GM18861 (cell line): ENCODE results near the gene CDC42BPG.

Experiments used
- ATAC-seq: cut with Tn5 transposase; IDR thresholded peaks from one replicate; pipeline ENCODE4 v1.9.1; 2021; ENCODE audit not compliant: unreplicated experiment

CDC42BPG gene

DNA sequence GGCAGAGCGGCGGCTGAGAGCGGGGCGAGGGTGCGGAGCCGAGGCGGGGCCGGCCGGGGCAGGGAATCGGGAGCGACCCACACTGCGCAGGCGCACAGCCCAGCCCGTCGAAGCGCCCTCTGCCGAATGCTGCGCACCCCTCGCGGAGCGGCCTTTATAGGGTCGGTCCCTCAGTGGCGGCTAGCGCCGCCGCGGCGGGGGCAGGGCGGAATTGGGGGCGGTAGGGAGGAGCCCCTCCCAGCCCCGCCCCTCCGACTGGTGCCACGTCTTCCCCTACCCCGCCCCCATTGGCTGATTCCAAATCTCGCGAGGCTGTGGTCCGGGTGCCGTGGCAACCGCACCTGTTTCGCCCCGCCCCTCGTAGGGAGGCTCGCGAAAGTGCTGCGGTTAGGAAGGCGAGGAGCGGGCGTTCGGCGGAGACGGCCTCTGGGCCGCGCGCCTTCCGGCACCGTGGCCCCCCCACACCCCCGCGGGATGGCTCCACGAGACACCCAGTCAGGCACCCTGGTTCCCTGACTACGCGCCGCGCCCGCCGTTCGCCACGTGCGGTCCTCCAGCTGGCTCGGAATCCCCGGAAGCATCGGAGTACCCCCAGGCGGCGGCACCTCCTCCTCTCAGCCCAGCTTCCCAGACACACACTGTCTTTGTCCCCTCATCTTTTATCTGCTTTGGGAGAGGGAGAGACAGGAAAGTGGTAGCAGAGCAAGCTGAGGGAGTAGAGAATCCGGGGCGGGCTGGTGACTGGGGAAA lies 34.2 kb upstream of the CDC42BPG start, which contains the start of gene EHD1:
Gene EHD1 (minus strand): TSS at position 128 of the 750 bp plus-strand sequence. CDS start 157 bp downstream, outside the sequence.
- peak; percentile 63 for ATAC-seq

DNA sequence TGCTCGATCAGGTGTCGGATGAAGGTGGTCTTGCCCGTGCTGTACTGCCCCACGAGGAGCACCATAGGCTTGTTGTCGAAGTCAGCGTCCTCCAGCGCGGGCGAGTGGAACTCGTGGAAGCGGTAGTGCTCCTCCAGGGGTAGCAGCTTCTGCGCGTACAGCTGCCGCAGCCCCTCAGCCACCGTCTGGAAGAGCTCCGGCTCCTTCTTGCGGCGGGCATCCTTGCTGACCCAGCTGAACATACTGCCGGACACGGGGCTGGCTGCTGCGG lies 33.7 kb upstream of the CDC42BPG start:
- no peak for ATAC-seq

DNA sequence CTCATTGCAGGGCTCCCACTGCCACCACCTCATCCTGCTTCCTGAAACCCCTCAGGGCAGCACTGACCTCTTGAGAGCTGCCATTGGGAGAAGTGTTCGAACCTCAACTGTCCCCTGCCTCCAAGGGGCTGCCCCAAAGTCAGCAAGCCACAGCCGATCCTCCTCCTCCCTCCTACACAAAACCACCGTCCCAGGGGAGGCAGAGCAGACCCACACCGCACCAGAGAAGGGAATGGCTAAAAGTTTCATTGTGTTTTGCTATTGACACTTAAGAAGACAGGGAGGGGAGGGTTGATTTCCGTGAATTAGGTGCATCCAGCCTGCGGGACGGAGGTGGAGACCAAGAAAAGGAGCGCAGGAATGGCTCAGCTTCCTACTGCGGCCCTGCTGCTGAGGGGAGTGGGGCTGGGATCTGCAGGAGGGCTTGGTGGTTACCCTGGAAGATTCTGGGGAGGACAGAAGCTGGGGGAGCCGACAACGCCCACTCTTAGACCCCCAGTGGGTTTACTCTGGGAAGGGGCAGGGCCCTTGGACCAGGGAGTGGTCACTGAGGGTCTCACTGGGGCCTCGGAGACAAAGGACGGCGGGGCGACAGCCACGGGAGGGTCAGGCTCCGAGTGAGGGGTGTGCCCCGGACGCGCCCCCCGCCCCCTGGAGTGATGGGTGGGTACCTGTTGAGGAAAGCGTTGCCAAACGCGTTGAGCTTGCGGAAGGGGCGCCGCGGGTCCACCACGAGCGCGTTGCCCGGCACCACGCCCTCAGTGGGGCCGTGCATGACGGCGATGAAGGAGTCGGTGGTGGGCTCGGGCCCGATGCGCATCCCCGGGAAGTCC lies 33.2 kb upstream of the CDC42BPG start:
- ATAC-seq: peak; percentile 3

DNA sequence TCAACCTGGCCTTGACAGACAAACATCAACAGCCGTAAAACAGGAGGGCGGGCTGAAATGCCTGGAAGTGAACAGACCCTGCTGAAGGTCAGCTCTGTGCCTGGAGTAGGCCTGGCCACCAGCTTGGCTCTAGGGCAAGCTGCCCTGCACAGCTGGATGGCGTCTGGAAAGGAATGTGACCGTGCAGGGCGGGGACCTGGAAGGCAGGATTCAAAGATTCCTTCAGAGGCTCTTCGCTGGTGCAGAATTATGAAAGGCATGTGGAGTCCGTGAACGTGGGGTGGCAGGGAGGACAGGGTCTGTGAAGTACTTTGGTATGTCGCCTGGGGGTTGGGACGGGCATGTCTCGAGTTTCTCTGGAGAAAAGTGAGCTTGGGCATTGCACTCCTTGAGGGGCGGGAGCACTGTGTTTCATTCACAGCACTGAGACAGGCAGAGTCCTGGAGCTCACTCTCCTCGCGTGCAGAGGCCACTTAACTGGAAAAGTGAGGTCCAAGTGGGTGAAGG lies 32.4 kb upstream of the CDC42BPG start:
- no peak for ATAC-seq

DNA sequence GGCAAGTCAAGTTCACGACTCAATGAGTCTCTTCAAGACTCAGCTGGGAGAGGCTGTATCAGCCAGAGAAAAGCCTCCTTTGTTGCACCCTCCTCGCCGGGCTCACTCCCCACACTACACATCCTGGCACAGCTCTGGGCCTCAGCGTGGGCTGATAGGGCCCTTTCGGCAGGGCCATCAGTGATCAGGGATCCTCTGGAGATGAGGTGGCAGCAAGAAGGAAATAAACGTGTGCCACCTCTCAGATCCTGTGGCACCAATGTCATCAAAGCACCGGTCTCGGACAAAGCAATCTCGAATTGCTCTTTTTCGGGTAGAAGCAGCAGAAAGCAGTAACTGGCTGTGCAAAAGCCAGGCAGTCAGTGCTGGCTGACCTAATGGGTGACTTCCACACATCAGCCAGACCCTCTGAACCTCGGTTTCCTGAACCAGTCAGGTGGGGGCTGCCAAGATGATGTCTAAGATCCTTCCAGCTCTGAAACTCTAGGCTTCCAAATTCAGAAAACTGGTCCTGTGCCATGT lies 31.8 kb upstream of the CDC42BPG start:
- no peak for ATAC-seq

DNA sequence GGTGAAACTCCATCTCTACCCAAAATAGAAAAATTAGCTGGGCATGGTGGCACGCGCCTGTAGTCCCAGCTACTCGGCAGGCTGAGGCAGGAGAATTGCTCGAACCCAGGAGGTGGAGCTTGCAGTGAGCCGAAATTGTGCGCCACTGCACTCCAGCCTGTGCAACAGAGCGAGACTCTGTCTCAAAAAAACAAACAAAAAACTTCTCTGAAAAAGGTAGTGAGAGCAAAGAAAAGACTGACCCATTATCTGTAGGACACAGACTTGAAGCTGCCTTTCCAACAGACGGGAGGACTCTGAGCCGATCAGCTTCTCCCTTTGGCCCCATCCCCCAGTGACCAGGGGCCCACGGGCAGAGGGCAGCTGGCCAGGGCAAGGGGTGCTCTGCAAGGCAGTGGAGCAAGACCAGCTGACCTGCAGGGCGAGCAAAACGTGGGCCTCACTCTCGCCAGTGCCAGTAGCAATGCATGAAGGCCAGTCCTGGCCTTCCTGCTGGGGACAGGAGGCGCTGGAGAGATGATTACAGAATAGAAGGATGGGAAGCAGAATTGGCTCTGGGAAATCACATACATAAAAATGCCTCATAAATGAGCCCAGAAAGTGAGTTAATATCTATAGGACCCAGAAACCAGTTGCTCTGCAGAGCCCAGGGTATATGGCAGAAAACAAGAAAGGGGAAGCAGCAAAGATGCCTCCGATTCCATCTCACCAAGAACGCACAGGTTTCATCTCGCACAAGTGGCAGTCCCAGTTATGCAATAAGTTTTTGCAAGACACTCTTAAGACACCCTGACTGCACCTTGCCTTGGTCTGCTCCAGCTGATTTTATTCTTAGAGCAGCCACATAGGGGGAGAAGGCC lies 31.1 kb upstream of the CDC42BPG start:
- ATAC-seq: no peak

DNA sequence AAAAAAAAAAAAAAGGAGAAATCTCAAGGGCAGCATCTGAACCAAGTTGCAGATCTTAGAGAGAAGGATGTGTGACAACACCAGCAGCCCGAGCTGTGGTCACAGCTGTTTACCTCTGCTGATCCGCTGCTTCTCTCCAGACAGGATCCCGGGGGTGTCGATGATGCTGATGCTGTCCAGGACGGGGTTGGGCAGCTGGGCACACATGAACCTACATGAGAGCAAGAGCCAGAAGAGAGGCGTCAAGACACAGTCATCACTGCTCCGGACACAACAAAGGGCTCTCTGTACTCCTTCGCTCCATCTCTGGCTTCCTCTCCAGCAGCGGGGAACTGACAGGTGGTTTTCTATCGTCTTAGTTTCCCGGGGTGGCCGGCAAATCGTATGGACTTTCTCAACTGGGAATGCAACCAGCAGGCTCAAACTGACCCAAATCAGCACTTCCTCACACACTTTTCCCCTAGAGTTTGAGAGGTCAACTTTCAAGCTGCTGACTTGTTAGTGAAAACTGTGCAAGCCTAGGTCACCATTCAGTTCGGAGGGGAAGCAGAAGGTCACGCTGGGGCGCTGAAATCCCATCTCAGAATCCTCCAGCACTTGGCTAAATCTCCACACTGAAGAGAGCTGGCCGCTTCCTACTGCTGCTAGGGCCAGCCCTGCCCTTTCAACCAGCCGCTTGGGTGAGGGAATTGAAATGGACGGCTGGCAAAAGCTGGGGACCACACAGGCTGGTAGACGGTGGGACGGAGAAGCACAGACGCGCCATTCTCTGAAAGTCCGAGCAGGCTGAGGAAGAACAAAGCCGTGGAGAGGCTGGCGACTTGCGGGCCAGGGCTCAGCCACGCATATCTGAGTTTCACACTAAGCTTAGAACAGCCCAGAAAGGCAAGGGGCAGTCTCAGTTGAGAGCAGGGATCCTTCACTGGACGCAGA lies 30.1 kb upstream of the CDC42BPG start:
- no peak for ATAC-seq

DNA sequence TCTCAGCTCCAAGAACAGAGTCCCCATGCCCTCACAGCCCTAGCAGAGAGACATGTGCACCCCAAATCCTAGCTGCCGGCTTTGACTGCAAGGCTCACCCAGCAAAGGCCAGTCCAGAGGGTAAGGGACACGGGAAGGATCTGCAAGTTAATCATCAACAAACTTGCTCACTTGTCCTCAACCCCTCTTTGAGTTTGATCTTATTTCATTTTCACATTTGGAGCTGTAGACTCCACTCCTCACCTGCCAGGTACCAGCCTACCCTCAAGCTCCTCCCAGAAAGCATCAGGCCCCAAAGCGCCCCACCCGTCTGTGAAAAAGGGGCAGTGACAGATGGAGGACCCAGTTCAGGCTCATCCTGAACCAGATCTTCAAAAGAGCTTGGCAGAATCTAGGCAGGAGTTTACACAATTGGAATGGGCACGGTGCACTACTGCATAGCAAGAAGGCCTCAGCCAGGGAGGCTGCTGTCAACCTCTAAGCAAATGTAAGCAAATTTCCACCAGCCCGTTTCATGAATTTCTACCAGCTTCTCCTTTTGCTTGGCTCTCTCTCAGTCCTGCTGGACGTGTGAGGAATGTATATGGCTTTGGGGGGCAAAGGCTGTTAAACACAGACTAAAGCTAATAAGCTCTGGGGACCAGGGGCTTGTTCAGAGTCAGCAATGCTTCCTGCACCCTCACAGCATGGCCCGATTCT lies 28.5 kb upstream of the CDC42BPG start:
- no peak for ATAC-seq

DNA sequence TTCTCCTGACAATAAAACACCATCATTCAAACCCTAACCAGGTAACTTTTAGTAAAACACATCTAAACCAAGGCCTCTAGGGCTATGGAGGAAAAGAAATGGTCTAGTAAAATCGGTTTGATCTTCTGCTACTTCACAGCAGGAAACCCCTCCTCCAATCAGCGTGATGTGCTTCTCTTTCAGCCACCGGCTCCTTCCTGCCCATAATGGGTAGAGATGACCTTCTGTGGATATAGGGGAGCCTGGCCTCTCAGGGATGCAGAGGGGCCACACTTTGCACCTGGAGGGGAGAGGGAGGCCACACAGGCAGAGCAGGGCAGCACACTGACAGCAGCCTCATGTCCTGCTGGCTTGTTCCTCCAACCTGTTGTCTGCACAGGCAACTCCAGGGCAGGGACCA lies 27.0 kb upstream of the CDC42BPG start:
- no peak for ATAC-seq

DNA sequence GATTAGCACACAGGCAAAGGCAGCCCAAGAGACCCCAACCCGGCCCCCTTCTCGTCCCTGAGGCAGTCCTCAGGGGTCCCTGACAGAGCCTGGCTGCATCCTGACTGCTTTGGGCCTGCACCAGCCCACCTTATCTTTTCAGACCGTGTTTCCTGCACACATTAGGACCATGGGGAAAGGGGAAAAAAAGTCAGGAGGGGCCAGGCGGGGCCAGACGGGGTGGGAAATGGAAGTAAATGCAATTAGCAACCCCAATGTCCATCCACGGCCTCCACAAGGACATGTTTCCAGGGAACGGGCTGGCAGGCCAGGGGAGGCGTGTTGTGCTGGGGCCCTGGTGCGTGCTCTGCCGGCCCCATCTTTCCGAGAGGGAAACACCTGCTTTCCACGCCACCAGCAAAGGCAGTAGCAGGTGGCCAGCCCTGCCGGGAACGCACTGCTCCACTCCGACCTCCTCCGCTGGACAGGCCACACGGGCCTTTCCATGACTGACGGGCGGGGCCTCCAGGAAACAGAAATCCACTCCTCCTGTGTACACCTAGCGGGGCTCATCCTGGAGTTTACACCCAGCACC lies 26.5 kb upstream of the CDC42BPG start:
- no peak for ATAC-seq

DNA sequence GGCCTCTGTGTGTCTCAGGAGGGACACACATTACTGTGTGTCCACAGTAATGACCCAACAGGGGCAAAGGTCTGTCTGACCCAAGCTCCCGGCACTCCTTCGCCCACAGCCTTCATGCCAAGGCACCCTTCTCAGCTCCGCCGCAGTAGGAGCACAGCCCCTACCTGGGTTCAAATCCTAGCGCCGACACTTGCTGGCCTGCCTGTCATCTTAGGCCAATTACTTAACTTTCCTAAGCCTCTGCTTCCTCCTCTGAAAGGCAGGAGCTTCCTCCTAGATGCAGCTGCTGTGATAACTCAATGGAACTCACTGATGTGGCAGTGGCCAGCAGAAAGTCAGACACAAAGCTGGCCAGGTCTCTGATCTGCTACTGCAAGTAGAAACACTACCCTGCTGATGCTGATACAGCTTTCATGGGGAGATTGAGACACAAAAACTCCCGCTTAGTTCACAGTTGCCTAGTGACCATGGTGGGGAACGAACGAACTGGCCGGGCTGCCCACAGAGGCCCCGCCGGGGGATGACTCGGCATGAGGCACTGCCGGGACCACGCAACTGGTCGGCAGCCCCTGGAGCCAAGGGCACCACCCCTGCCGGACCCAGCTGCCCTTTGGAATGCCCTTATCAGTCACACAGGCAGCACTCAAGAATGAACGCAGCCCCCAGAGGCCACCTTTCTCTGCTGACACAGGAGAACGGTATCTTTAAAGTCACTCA lies 25.9 kb upstream of the CDC42BPG start:
- ATAC-seq: no peak

DNA sequence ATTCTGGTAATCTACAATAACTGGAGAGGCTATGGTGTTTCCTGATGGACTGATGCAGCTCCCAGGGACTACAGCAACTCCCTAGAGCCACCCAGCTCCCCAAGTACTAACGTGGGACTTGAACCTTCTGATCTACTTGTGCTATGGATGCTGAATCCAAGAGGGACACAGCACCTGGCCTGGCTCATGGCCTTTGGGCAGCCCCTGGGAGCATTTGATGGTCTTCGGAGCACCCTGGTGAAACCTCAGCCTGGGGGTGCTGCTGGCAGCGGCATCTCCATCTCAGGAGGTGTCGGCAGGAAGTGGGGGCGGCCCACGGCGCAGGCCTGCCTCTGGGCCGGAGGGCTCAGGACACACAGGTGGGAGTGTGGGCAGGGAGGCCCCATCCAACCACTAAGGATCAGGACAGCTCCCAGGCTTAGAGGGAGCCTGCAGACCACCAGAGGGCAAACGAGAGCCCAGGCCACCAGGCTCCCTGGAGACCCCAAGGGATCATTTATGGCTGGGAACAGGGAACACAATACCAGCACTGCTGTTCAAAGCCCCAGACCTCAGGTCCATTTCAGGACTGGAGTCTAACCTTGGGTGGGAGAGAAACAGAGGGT lies 25.2 kb upstream of the CDC42BPG start:
- ATAC-seq: no peak

DNA sequence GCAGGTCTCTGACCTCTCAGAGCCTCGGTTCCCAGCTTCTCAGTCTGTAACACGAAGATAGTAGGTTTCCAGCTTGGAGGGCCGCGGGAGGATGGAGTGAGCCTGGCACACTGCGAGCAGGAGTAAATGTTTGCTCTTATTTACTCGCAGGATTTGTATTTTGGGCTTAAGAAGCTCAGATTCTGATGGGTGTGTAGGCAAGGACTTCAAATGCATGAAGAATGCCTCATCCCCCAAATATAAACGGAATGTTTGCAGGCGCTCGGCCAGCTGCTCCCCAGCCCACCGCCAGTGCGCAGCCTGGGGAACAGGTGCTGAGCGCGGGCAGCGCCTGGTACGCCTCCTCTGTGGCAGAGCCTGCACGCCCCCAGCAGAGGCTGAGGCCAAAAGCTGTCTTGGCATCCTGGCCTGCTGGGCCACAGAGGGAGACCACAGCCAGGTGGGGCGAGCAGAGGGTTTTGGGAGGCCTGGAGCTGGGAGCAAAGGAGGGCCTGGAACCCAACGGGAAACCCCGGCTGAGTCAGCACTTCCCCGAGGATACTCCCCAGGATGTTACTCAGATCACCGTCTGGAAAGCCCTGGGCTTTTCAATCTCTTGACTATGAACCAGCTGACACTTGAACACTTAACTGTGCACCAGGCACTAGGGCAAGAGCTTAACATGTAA lies 24.6 kb upstream of the CDC42BPG start:
- no peak for ATAC-seq

DNA sequence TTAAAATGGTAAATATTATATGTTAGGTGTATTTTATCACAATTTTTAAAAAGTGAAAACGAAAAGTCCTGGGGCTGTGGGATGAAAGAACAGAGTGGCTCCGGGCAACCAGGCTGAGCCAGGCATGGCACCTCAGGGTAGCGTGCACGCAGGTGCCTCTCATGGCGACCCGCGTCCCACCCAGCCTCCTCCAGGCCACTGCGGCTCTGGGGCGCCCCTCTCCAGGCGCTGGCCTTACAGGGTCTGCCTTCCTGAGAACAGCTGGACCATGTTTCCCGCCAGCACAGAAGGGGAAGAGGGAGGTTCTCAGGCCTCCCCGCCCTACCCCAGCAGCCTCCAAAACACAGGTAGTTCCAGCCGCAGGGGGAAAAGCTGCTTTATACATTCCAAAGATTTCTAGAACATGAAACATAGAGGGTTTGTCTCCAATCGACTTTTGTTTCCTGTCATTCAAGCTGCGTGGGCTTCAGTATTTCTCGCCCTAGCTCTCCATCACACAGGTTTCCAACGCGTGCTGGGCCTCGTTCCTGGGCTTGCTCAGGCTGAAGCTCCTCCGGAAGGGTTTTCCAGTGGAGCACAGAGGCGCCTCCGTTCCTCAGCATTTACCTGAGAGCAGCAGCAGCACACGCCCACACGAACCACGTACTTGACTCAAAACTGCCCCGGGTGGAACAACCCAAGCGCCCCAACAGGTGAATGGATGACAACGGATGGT lies 23.5 kb upstream of the CDC42BPG start:
- ATAC-seq: no peak

DNA sequence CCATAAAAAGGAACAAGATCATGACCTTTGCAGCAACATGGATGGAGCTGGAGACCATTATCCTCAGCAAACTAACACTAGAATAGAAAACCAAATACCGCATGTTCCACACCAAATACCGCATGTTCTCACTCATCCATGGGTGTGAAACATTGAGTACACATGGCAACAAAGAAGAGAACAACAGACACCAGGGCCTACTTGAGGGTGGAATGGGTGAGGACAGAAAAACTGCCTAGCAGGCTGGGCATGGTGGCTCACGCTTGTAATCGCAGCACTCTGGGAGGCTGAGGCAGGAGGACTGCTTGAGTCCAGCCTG lies 21.7 kb upstream of the CDC42BPG start:
- no peak for ATAC-seq

DNA sequence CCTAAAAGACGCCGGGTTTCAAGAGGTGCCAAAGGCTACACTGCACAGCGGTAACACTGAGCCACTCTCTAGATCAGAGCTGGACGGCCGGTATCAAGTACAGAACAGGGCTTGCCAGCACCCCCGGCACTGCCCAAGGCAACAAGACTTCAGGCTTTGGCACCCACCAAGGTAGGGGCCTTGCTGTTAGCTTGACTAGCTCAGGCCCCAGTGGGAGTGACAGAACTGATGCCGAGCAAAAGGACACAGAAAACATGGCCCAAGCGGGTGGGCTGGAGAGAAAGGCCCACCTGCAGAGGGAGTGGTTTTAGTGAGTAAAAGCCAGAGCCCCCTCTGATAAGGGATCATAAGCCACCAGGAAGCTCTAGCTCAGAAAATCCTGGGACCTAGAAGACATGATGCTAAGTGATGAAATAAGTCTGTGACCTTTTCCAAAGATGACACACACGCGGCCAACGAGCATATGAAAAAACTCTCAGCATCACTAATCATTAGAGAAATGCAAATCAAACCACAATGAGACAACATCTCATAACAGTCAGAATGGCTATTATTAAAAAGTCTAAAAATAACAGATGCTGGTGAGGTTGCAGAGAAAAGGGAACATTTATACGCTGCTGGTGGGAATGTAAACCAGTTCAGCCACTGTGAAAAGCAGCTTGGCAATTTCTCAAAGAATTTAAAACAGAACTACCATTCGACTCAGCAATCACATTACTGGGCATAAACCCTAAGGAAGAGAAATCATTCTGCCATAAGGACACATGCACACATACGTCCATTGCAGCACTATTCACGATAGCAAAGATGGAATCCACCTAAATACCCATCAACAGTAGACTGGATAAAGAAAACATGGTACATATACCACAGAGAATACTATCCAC lies 21.1 kb upstream of the CDC42BPG start:
- ATAC-seq: peak; percentile 40
